HepG2 (cell line): ENCODE data around the gene RABGAP1L. TPM values are rescaled to one million over a fixed set of nuclear protein-coding genes. Genes with fewer than 3 reads are reported as not detected.
"Not testable (repeated sequence)": the region's sequence is repeated elsewhere in the genome, so short reads cannot be mapped to it uniquely, and the experiment has no call there.

ENCODE experiments used
- ATAC-seq: fragments of 200-7000 bp; cut with Tn5 transposase; 3 replicates; pipeline ENCODE4 v1.9.1; 2020; ENCODE audit warnings: mild to moderate bottlenecking, moderate library complexity
- BruUV-seq: library from RNA; stranded (reverse); fragments of 400-500 nt; replicated peaks from 2 replicates; lab custom pipeline; 2021; lab: Mats Ljungman, UMichigan
- CTCF ChIA-PET: fragments of 300-600 bp; formaldehyde crosslinking; extraction: SDS; loops from one replicate; lab custom pipeline; 2021; ENCODE audit warnings: low total read pairs, inconsistent platforms, low intra/inter-chr PET ratio; lab: Yijun Ruan, JAX
- POLR2A ChIA-PET: fragments of 350-600 bp; sonication (Branson Sonifier 250); formaldehyde crosslinking; loops from one replicate; lab custom pipeline; 2020; ENCODE audit warnings: antibody characterized with exemption, inconsistent platforms; lab: Yijun Ruan, JAX
- DNase-seq: peaks from one replicate; pipeline ENCODE4 v3.0.0-alpha.2; 2015; ENCODE audit warnings: low spot score
- FAIRE-seq: peaks from 3 replicates; lab custom pipeline; 2011; peaks lifted over from hg19 to GRCh38; lab: Jason Lieb, UNC
- H2AFZ ChIP-seq: one replicate; pipeline ENCODE4 v1.6.1; 2011; ENCODE audit warnings: low read length, inconsistent platforms
- H3K27ac ChIP-seq: fragments of 300-600 bp; 3 replicates; pipeline ENCODE4 v1.8.0; 2011; ENCODE audit warnings: mixed run types, mild to moderate bottlenecking, mixed read lengths, low read length, inconsistent platforms; ENCODE audit not compliant: insufficient read depth; ENCODE audit errors: extremely low read length
- H3K27me3 ChIP-seq, 2 experiments: fragments of 200-600 bp in 1 of 2; 2 replicates in 1 of 2; 3 replicates in 1 of 2; pipeline versions ENCODE4 v1.6.0 to v1.8.0; 2011; ENCODE audit warnings: low read length in 2 of 2, mild to moderate bottlenecking in 2 of 2, moderate library complexity in 2 of 2, inconsistent platforms in 1 of 2; ENCODE audit not compliant: insufficient read depth in 2 of 2, control insufficient read depth in 1 of 2
- H3K36me3 ChIP-seq, 2 experiments: fragments of 200-600 bp in 1 of 2; replicated peaks in 1 of 2; 2 replicates in 1 of 2; 3 replicates in 1 of 2; pipeline versions ENCODE4 v1.5.1 to v1.8.0; 2011; ENCODE audit warnings: low read length in 2 of 2, inconsistent platforms in 1 of 2; ENCODE audit not compliant: insufficient read depth in 2 of 2, control insufficient read depth in 1 of 2
- H3K4me1 ChIP-seq: 2 replicates; pipeline ENCODE4 v1.5.1; 2012; ENCODE audit warnings: low read length, inconsistent platforms; ENCODE audit not compliant: insufficient read depth
- H3K4me2 ChIP-seq: 2 replicates; pipeline ENCODE4 v1.6.0; 2011; ENCODE audit warnings: low read depth, low read length, inconsistent platforms
- H3K4me3 ChIP-seq, 3 experiments: fragments of 200-600 bp in 1 of 3; sonication (generic), shearing (Covaris generic) in 1 of 3; replicated peaks in 1 of 3; 2 replicates each; pipeline ENCODE4 v1.5.1; 2011 to 2016; ENCODE audit warnings: low read length in 3 of 3, inconsistent platforms in 2 of 3, low read depth in 2 of 3, mild to moderate bottlenecking in 2 of 3, control low read depth in 1 of 3, mixed read lengths in 1 of 3; ENCODE audit not compliant: insufficient read depth in 1 of 3
- H3K79me2 ChIP-seq: one replicate; pipeline ENCODE4 v1.6.1; 2011; ENCODE audit warnings: low read length, inconsistent platforms; ENCODE audit not compliant: insufficient read depth
- H3K9ac ChIP-seq: 2 replicates; pipeline ENCODE4 v1.6.0; 2011; ENCODE audit warnings: mild to moderate bottlenecking, low read depth, low read length, inconsistent platforms; ENCODE audit not compliant: insufficient read depth
- H3K9me3 ChIP-seq: 2 replicates; pipeline ENCODE4 v1.5.1; 2012; ENCODE audit warnings: mild to moderate bottlenecking, low read length
- H4K20me1 ChIP-seq: 2 replicates; pipeline ENCODE4 v1.6.0; 2011; ENCODE audit warnings: inconsistent platforms, mild to moderate bottlenecking, low read length, moderate library complexity; ENCODE audit not compliant: insufficient read depth
- WGBS: methylation state at CpG from one replicate; pipeline ENCODE4 v1.1.6; 2017; ENCODE audit warnings: low lambda C conversion rate; 5-methylcytosine and 5-hydroxymethylcytosine counted together
- in situ Hi-C: cut with HindIII; loops from 2 replicates; pipeline ENCODE4 v1.10.0; 2017; ENCODE audit warnings: low pct_unique_long_range_greater_than_20kb; ENCODE audit not compliant: extremely low pct_ligation_motif_present
- intact Hi-C: fragments of 100-400 bp; cut with micrococcal nuclease; formaldehyde crosslinking; loops from one replicate; pipeline ENCODE4 v1.10.0; 2022; ENCODE audit not compliant: unreplicated experiment
- polyA plus RNA-seq, 8 experiments: library from polyadenylated mRNA; depleted of rRNA in 3 of 8; stranded (reverse) in 7 of 8; unstranded in 1 of 8; fragments of >200 nt; fragmentation: Illumina TruSeq in 4 of 8; extraction: Trizol in 4 of 8; gene quantifications; 2 replicates each; pipeline versions ENCODE4 v1.2.1 to v1.2.3, GENCODE V29; 2011 to 2016; ENCODE audit warnings: low read depth in 4 of 8, missing spikeins in 1 of 8, mixed read lengths in 1 of 8; ENCODE audit not compliant: insufficient read depth in 1 of 8
- total RNA-seq, 5 experiments: library from RNA; depleted of rRNA; stranded (reverse); fragments of >200 nt; fragmentation: Illumina TruSeq; extraction: Trizol; gene quantifications; 2 replicates each; pipeline ENCODE4 v1.2.3, GENCODE V29; 2016; ENCODE audit warnings: low read depth in 1 of 5
- TF ChIP-seq, protein P1 (sequence below): sonication (generic); formaldehyde crosslinking; IDR thresholded peaks from 2 replicates; pipeline ENCODE4 v1.4.0; 2020; ENCODE audit warnings: missing genetic modification reagents
- TF ChIP-seq, protein P2 (sequence below): sonication (generic); formaldehyde crosslinking; IDR thresholded peaks from 2 replicates; pipeline ENCODE4 v1.4.0; 2020; ENCODE audit warnings: missing genetic modification reagents, borderline replicate concordance

The RABGAP1L gene
- total and polyA plus RNA-seq, 2 of the 13 experiments (the other 11 are each of a cell fraction or from before 2014, with no cell fraction given), result 7.9 to 22.6 TPM

DNA sequence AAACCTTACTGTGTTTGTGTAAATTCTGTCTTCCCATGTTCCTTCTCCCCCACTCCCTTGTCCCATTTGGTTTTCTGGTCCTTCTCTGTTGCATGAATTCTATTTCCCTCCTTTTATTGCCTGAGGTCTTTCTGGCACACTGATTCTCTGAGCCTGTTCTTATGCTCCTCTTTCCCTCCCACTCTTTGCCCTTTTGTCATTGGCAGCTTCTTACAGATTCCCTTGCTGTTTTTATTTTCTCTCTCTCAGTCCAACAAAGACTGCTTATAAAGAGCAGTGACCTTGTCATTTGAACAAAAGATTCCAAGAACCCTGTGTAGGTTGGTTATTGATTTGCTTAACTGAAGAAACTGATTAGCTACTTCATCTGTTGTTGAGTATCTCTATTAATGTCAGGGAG, 338.2 kb downstream of the RABGAP1L start (continued):
- TF ChIP-seq, protein P1, sequence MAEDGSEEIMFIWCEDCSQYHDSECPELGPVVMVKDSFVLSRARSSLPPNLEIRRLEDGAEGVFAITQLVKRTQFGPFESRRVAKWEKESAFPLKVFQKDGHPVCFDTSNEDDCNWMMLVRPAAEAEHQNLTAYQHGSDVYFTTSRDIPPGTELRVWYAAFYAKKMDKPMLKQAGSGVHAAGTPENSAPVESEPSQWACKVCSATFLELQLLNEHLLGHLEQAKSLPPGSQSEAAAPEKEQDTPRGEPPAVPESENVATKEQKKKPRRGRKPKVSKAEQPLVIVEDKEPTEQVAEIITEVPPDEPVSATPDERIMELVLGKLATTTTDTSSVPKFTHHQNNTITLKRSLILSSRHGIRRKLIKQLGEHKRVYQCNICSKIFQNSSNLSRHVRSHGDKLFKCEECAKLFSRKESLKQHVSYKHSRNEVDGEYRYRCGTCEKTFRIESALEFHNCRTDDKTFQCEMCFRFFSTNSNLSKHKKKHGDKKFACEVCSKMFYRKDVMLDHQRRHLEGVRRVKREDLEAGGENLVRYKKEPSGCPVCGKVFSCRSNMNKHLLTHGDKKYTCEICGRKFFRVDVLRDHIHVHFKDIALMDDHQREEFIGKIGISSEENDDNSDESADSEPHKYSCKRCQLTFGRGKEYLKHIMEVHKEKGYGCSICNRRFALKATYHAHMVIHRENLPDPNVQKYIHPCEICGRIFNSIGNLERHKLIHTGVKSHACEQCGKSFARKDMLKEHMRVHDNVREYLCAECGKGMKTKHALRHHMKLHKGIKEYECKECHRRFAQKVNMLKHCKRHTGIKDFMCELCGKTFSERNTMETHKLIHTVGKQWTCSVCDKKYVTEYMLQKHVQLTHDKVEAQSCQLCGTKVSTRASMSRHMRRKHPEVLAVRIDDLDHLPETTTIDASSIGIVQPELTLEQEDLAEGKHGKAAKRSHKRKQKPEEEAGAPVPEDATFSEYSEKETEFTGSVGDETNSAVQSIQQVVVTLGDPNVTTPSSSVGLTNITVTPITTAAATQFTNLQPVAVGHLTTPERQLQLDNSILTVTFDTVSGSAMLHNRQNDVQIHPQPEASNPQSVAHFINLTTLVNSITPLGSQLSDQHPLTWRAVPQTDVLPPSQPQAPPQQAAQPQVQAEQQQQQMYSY (CRISPR knock-in tag), result no peak

DNA sequence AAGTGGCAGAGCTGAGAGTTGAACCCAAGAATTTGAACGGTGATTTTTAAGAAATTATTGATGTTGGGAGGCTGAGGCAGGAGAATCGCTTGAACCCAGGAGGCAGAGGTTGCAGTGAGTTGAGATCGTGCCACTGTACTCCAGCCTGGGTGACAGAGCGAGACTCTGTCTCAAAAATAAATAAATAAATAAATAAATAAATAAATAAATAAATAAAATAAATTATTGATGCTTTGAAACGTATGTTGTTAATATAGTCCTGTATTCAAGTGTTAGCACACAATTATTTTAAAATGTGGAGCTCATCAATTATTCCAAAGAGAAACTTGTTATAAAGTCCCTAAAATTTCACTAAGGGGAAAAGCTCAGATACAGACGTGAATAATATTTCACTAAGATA, 357.4 kb downstream of the RABGAP1L start:
- H3K4me2 ChIP-seq, H3K4me3 ChIP-seq, H3K9me3 ChIP-seq, H4K20me1 ChIP-seq, H3K4me1 ChIP-seq, H3K27ac ChIP-seq, DNase-seq, H3K27me3 ChIP-seq, H3K36me3 ChIP-seq, H3K9ac ChIP-seq, H2AFZ ChIP-seq, CTCF ChIA-PET, in situ Hi-C loops, FAIRE-seq, POLR2A ChIA-PET, intact Hi-C loops, ATAC-seq, BruUV-seq, H3K79me2 ChIP-seq: not testable (repeated sequence)
- 96% methylated on average over 6 of the region's 6 CpGs for WGBS

DNA sequence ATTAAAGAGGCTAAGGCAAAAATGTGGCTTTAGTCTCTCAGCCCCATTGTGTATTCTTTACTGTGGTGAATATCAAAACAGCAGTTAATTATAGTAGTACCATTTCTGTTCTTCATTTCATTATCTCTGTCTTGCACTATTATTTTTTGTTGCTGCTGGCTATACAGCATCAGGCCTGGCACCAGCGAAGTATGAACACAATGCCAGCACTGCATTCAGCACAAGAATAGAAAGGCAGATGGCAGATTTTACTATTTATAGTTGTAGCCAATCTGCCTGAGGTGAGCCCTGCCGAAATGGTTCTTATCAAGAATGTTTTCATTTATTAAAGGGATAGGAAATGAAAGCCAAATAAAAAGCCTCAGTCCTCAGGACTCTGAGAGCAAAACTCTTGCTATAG, 360.5 kb downstream of the RABGAP1L start:
- Histone ChIP-seq H3K36me3 (no peaks in the 10 kb centered on the region), H3K9ac (no peak overlapping the region), H3K4me2 (no peak overlapping the region), H3K9me3 (no peaks in the 10 kb centered on the region), H3K79me2 (no peaks in the 10 kb centered on the region), H2AFZ (no peak overlapping the region), H3K4me3 (no peak overlapping the region), H3K27me3 (no peaks in the 10 kb centered on the region; a peak in 1 of 5 replicates), H3K4me1 (no peaks in the 10 kb centered on the region), H3K27ac (no peak overlapping the region), H4K20me1 (no peaks in the 10 kb centered on the region)
- no peak for ATAC-seq
- DNase-seq, result no peak
- intact Hi-C loops, result no loop called here
- WGBS, result 95% methylated on average over 2 of the region's 2 CpGs
- FAIRE-seq, result no peak
- TF ChIP-seq, protein P2, sequence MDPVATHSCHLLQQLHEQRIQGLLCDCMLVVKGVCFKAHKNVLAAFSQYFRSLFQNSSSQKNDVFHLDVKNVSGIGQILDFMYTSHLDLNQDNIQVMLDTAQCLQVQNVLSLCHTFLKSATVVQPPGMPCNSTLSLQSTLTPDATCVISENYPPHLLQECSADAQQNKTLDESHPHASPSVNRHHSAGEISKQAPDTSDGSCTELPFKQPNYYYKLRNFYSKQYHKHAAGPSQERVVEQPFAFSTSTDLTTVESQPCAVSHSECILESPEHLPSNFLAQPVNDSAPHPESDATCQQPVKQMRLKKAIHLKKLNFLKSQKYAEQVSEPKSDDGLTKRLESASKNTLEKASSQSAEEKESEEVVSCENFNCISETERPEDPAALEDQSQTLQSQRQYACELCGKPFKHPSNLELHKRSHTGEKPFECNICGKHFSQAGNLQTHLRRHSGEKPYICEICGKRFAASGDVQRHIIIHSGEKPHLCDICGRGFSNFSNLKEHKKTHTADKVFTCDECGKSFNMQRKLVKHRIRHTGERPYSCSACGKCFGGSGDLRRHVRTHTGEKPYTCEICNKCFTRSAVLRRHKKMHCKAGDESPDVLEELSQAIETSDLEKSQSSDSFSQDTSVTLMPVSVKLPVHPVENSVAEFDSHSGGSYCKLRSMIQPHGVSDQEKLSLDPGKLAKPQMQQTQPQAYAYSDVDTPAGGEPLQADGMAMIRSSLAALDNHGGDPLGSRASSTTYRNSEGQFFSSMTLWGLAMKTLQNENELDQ (CRISPR knock-in tag), result no peak
- in situ Hi-C loops, result no loop called here
- no TSS peak for BruUV-seq
- POLR2A ChIA-PET, result no interaction called here
- CTCF ChIA-PET, result no interaction called here
